Measurements from ENCODE around the gene PDZD7.

GRCh38 chr10:101071885-101072433 is 41.0 kb upstream of the PDZD7 start:
- TF ChIP-seq GATA3 (IDR thresholded peaks at IDR 0.05; ENCODE audit: low read depth, low read length), result no peak
- TF ChIP-seq GATA2 (IDR thresholded peaks at IDR 0.05; ENCODE audit: low read depth, low read length), result no peak
